HG03442 (cell line): ENCODE data around the gene NUFIP1.
A peak's percentile ranks its signal among the peaks of the same experiment; 100 is the strongest.
"Not testable (repeated sequence)": the region's sequence is repeated elsewhere in the genome, so short reads cannot be mapped to it uniquely, and the experiment has no call there.

ENCODE experiments used
- ATAC-seq: cut with Tn5 transposase; IDR thresholded peaks from one replicate; pipeline ENCODE4 v1.9.1; 2021; ENCODE audit warnings: mild to moderate bottlenecking, moderate library complexity; ENCODE audit not compliant: unreplicated experiment

The NUFIP1 gene

DNA sequence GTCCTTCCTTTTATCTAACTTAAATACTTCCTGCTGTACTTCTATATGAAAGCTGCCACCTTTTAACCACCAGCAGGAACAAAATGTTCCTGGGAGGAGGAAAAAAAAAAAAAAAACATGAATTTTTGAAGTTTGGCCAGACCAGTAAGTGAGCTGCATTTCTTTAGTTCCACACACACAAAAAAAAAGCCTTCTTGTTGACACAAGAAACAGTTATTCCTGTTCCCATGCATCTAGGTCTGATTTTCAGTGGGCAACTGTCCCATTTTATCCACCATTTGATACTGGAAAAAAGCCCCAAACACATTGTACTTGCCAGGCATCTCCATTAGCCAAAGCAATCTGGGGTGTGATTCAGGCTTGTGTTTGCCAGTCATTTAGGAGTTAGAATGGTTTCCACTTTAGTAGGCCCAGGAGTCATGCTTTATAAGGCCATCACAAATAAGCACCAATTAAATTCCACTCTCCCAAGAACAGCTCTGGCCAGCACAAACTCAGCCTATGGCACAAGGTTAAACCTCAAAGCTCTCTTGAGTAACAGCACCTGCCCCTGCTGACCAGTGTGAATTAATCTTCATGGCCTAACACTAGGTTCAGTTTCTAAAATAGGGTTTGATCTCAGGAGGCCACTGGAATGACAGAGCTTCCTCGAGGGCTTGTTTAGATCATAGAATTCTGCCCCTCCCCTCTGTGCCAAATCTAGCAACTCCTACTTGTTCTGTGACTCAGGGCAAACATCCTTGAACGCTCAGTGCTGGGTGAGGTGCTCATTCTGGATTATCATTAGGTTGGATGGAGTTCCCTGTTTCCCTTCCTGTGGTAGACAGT lies 67.1 kb downstream of the NUFIP1 start:
- ATAC-seq: no peak

GRCh38 chr13:44921246-44921877 lies 67.9 kb downstream of the NUFIP1 start:
- ATAC-seq: no peak

DNA sequence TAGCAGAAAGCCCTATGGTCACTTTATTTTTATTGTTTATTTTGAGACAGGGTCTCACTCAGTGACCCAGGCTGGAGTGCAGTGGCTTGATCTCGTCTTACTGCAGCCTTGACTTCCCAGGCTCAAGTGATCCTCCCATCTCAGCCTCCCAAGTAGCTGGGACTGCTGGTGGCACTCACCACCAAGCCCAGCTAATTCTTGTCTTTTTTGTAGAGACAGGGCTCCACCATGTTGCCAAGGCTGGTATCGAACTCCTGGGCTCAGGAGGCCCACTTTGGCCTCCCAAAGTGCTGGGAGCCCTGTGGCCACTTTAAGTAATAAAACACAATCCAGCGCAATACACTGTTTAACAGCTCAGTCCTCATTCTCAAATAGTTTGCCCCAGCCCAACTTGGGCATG lies 69.3 kb downstream of the NUFIP1 start:
- ATAC-seq: no peak

- no peak for ATAC-seq
These were observed 70.0 kb downstream of the NUFIP1 start for GRCh38 chr13:44919104-44919804.

- ATAC-seq: peak; percentile 81
These were observed 70.8 kb downstream of the NUFIP1 start for GRCh38 chr13:44918326-44919103.

DNA sequence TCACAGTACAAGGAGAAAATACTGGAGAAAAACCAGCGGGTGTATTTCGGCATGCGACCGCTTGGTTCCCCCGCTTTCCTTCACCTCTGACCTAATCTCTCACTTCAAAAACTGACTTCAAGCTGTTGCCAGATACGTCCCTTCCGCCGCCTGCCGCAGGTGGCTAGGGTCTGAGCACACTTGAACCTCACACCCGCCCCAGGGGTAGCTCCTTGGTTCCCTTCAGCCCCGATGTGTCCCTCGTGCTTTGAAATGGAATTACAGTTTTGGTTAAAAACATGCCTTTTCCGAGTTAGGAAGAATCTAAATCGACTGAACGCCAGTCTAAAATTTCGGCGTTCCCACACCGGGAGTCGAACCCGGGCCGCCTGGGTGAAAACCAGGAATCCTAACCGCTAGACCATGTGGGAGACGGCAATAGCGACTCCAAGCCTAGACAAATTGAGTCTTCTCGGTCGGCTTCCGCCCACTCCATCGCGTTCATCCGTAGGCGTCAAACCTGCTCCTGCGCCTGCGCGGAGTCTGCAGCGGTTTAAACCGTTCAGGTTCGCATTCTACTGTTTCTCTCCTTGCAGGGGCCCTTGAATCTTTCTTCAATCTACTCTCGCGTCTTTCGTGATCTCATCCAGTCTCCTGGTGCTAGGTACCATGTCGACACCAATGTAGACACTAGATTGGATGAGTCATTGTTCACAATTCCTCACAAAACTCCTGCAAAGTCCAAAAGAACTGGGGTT lies 71.5 kb downstream of the NUFIP1 start:
- ATAC-seq: peak; percentile 71

DNA sequence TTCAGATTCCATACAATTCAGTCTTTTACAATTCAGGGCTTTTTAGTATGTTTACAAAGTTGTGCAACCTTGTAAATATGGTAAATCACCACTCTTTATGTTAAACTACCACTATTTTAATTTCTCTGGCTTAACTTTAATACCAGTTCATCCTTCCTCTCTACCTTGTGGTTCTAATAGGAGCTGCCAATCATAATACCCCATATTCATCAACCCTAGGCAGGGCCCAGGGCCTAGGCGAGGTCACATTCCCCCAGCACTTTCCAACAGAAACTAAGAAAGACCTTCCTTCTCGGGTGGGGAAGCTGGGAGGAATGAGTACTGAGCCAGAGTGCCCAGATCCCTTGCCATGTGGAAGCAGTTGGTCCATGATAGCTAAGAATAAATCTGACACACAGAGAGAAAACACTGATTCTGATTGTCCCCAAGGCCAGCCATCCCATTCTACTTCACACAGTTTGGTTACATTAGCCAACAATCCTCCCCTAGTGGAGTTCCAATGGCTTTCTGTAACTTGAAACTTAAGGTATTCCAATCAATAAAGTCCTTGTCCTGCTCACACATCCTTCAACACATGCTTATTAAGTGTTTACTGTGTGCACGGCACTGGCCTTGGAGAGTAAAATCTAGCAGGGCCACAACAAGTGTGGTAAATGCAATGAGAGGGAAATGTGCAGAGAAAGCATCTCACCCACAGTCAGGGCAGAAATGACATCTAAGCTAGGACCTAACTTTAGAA lies 76.8 kb downstream of the NUFIP1 start:
- ATAC-seq: no peak

GRCh38 chr13:44908712-44909111 lies 80.6 kb downstream of the NUFIP1 start:
- no peak for ATAC-seq

- ATAC-seq: no peak
These were observed 81.0 kb downstream of the NUFIP1 start for GRCh38 chr13:44908266-44908665.

DNA sequence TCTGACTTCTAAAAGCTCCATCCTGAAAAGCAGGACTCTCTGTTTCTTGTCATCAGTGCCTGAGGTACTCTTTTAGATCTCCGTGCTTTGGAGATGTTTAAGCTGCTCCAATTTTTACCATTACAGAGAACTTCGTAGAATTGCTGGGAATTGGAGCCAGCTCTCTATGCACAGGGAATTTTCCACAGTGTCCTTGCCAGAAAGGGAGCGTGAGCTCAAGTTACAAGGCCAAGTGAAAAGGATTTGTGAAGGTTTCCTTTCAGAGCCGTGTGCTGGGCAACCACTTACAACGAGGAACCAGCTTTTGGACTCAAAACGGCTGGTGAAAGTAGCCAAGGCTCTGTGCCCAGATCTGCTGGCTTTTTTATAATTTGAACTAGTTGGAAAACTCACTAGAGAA lies 82.6 kb downstream of the NUFIP1 start:
- ATAC-seq: no peak

DNA sequence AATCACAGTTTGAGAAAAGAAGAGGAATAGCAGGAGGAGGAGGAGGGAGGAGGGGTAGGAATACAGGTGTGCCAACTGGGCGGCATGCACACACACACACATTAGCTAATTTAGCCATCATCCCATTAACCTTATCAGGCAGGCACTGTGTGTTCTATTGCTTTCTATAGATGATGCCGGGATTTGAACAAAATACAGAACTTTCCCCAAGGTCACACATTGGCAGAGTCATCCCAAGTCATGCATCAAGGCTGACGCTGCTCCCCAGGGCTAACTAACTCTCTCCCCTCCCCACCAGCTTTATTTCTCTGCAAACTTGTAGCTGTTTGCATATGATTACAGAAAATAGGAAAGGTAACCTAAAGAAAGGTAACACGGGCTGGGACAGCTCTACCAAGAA lies 83.0 kb downstream of the NUFIP1 start:
- no peak for ATAC-seq

GRCh38 chr13:44905556-44905955 lies 83.7 kb downstream of the NUFIP1 start:
- ATAC-seq: no peak

DNA sequence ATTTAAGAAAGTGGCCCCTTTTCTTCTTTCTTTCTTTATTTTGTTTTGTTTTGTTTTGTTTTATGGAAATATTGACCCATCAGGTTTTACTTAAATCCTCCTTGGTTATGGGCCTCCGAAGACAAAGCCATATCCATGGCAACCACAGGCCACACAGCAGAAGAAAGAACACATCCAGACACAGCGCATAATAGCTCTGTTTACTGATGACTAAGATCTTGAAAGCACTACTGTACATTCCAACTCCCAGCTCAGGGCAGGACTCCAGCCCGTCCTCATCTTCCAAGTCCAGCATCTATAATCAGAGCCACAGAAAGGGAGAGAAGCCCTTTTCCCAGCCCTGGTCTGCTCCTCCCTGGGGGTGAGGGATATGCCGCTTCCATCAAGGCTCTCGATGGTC lies 84.3 kb downstream of the NUFIP1 start:
- ATAC-seq: no peak

DNA sequence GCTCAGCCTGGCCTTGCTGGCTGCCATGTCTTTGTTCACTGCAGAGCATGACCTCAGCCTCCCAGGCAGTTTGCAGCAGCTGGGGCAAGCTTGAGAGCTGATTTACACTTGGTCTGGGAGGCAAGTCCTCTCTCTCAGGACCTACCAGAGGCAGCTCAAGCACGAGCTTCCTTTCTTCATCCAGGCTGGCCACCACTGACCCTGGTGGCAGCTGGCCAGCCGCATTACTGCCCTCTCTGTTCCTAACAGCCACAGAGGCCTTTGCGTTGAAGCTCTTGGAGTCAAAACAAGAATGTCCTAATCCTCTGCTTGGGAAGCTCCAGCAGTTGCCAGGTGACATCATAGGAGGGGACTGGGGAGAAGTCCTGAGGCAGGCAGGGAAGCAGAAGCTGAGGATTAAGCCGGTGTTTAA lies 85.7 kb downstream of the NUFIP1 start:
- no peak for ATAC-seq

GRCh38 chr13:44902738-44903137 lies 86.5 kb downstream of the NUFIP1 start:
- ATAC-seq: no peak

- no peak for ATAC-seq
These were observed 89.3 kb downstream of the NUFIP1 start for GRCh38 chr13:44899967-44900366.

GRCh38 chr13:44898308-44898707 lies 91.0 kb downstream of the NUFIP1 start:
- ATAC-seq: not testable (repeated sequence)

GRCh38 chr13:44895953-44896335 lies 93.3 kb downstream of the NUFIP1 start:
- no peak for ATAC-seq

GRCh38 chr13:44895264-44895952 lies 93.9 kb downstream of the NUFIP1 start:
- no peak for ATAC-seq
